Measurements from ENCODE around the gene MFAP5. TPM values are rescaled to one million over a fixed set of nuclear protein-coding genes. Genes with fewer than 3 reads are reported as not detected.

The MFAP5 gene
- total and polyA plus RNA-seq, 2 donors (not counting 3 experiments of a cell fraction or from before 2014, with no cell fraction given), result 0.39 TPM; not detected in 1

GRCh38 chr12:8629486-8630033, 33.1 kb downstream of the MFAP5 start:
- Histone ChIP-seq H2AFZ (ENCODE audit: low read depth, low read length) (no peak overlapping the region), H3K4me3 (replicated peaks in 1 of 3; ENCODE audit: insufficient read depth in 1 of 3, low read depth in 1 of 3, low read length in 3 of 3) (no peak overlapping the region), H3K27me3 (ENCODE audit: control insufficient read depth in 2 of 2, insufficient read depth in 2 of 2, low read length in 2 of 2) (peaks cover 2 to 7% of the 10 kb centered on the region in 2 experiments), H3K9me1 (replicated peaks; ENCODE audit: control insufficient read depth, extremely low read depth, insufficient read depth, low read length) (no peaks in the 10 kb centered on the region), H3K4me2 (ENCODE audit: insufficient read depth, low read length) (no peak overlapping the region), H3K27ac (ENCODE audit: insufficient read depth, low read depth, low read length) (no peak overlapping the region), H3K9ac (replicated peaks; ENCODE audit: extremely low read depth, insufficient read depth, low read length) (no peak overlapping the region), H3K79me2 (ENCODE audit: control insufficient read depth, insufficient read depth, low read length) (no peaks in the 10 kb centered on the region), H3K36me3 (ENCODE audit: control insufficient read depth in 2 of 2, extremely low read depth in 1 of 2, insufficient read depth in 2 of 2, low read length in 2 of 2) (no peaks in the 10 kb centered on the region), H3K9me3 (replicated peaks; ENCODE audit: control insufficient read depth, insufficient read depth, low read length) (no peaks in the 10 kb centered on the region), H3K4me1 (ENCODE audit: control insufficient read depth, extremely low read depth, insufficient read depth, low read length) (no peaks in the 10 kb centered on the region), H4K20me1 (replicated peaks; ENCODE audit: control insufficient read depth, extremely low read depth, insufficient read depth, low read length) (no peaks in the 10 kb centered on the region)
- dilution Hi-C loops (cut with MboI; ENCODE audit: extremely low pct_ligation_motif_present, low sequenced_read_pairs) (no loop called here), intact Hi-C loops (cut with micrococcal nuclease) (no loop called here)
- ChIA-PET CTCF (interaction anchor here (1.0 to 3.9 kb wide), 4 partner anchors 21 to 420 kb away, joined by 3 to 20 read pairs (median 8); no protein-coding TSS in a partner anchor), POLR2A (no interaction called here)
- DNase-seq (ENCODE audit: low read depth, low spot score) (no peak), FAIRE-seq (no peak)
- TF ChIP-seq FOS (IDR thresholded peaks at IDR 0.05; ENCODE audit: borderline replicate concordance, insufficient read depth, low read length), result no peak
- no peak for TF ChIP-seq GATA2 (IDR thresholded peaks at IDR 0.05; ENCODE audit: insufficient read depth, insufficient read length, low read depth, low read length)
- BruUV-seq (replicated peaks), result no TSS peak

- POLR2A ChIA-PET, result no interaction called here
- DNase-seq (ENCODE audit: low read depth, low spot score) (no peak), FAIRE-seq (no peak)
- dilution Hi-C loops (cut with MboI; ENCODE audit: extremely low pct_ligation_motif_present, low sequenced_read_pairs) (no loop called here), intact Hi-C loops (cut with micrococcal nuclease) (no loop called here)
- Histone ChIP-seq H3K9ac (replicated peaks; ENCODE audit: extremely low read depth, insufficient read depth, low read length) (no peak overlapping the region), H4K20me1 (replicated peaks; ENCODE audit: control insufficient read depth, extremely low read depth, insufficient read depth, low read length) (no peaks in the 10 kb centered on the region), H3K79me2 (ENCODE audit: control insufficient read depth, insufficient read depth, low read length) (no peaks in the 10 kb centered on the region), H2AFZ (ENCODE audit: low read depth, low read length) (no peak overlapping the region), H3K4me1 (ENCODE audit: control insufficient read depth, extremely low read depth, insufficient read depth, low read length) (no peaks in the 10 kb centered on the region), H3K27me3 (ENCODE audit: control insufficient read depth in 2 of 2, insufficient read depth in 2 of 2, low read length in 2 of 2) (peaks cover 2 to 7% of the 10 kb centered on the region in 2 experiments), H3K9me3 (replicated peaks; ENCODE audit: control insufficient read depth, insufficient read depth, low read length) (no peaks in the 10 kb centered on the region), H3K36me3 (ENCODE audit: control insufficient read depth in 2 of 2, extremely low read depth in 1 of 2, insufficient read depth in 2 of 2, low read length in 2 of 2) (no peaks in the 10 kb centered on the region), H3K4me3 (replicated peaks in 1 of 3; ENCODE audit: insufficient read depth in 1 of 3, low read depth in 1 of 3, low read length in 3 of 3) (no peak overlapping the region), H3K4me2 (ENCODE audit: insufficient read depth, low read length) (no peak overlapping the region), H3K27ac (ENCODE audit: insufficient read depth, low read depth, low read length) (no peak overlapping the region), H3K9me1 (replicated peaks; ENCODE audit: control insufficient read depth, extremely low read depth, insufficient read depth, low read length) (no peaks in the 10 kb centered on the region)
- no peak for TF ChIP-seq POLR2AphosphoS5 (IDR thresholded peaks at IDR 0.05; ENCODE audit: insufficient read depth, low read depth, low read length)
- TF ChIP-seq POLR2A (IDR thresholded peaks at IDR 0.05; ENCODE audit: low read depth, low read length), result no peak
- no peak for TF ChIP-seq FOS (IDR thresholded peaks at IDR 0.05; ENCODE audit: borderline replicate concordance, insufficient read depth, low read length)
- TF ChIP-seq EZH2 (IDR thresholded peaks at IDR 0.05; ENCODE audit: borderline replicate concordance, low read depth, low read length, severe bottlenecking), result no peak
- TF ChIP-seq MYC (IDR thresholded peaks at IDR 0.05; ENCODE audit: low read depth, low read length), result no peak
- TF ChIP-seq MAX (IDR thresholded peaks at IDR 0.05; ENCODE audit: insufficient read depth, insufficient read length), result no peak
- TF ChIP-seq JUN (IDR thresholded peaks at IDR 0.05; ENCODE audit: borderline replicate concordance, insufficient read depth, insufficient read length, low read depth), result no peak
- no peak for TF ChIP-seq CTCF (IDR thresholded peaks at IDR 0.05; ENCODE audit: extremely low read depth in 1 of 2, insufficient read depth in 1 of 2, low read depth in 1 of 2, low read length in 2 of 2)
- no peak for TF ChIP-seq GATA2 (IDR thresholded peaks at IDR 0.05; ENCODE audit: insufficient read depth, insufficient read length, low read depth, low read length)
- CTCF ChIA-PET, result interaction anchor here (1.1 to 3.9 kb wide), 4 partner anchors 20 to 262 kb away, joined by 5 to 20 read pairs (median 8); no protein-coding TSS in a partner anchor
- BruUV-seq (replicated peaks), result no TSS peak
Observed at GRCh38 chr12:8628731-8629130, 33.9 kb downstream of the MFAP5 start.

Data from endothelial cell of umbilical vein (primary cell).